NCI-H524 treated with DMSO at 0.1 percent for 48 hours (cell line): ENCODE measurements around the gene CLEC4M.
"Not testable (repeated sequence)": the region's sequence is repeated elsewhere in the genome, so short reads cannot be mapped to it uniquely, and the experiment has no call there.

ENCODE experiments used
- DNase-seq: peaks from one replicate; lab custom pipeline; 2025; lab: John Stamatoyannopoulos, UW

CLEC4M gene

DNA sequence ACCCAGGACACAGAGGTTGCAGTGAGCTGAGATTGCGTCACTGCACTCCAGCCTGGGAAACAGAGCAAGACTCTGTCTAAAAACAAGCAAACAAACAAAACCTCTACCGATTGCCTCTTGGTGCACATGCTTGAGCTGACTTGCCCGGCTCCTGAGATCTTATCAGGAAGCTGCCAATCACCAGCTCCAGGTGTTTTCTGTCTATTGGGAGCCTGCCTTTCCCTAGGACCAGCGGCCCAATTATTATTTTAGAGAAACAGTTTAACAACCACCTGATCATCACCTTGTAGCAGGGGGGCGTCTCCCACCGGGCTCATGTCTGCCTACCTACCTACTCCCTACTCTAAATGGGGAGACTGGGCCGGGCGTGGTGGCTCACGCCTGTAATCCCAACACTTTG lies 10.8 kb downstream of the CLEC4M start:
- no peak for DNase-seq

DNA sequence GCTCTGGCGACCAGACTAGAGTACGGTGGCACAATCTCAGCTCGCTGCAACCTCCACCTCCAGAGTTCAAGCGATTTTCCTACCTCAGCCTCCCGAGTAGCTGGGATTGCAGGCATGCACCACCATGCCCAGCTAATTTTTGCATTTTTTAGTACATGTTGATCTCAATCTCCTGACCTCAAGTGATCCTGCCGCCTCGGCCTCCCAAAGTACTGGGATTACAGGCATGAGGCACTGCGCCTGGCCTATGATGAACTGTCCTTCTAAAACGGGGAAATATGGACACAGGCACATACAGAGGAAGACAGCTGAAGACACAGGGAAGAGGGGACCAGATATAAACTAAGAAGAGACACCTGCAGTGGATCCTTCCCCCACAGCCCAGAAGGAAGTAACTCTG lies 12.7 kb downstream of the CLEC4M start:
- DNase-seq, result no peak

DNA sequence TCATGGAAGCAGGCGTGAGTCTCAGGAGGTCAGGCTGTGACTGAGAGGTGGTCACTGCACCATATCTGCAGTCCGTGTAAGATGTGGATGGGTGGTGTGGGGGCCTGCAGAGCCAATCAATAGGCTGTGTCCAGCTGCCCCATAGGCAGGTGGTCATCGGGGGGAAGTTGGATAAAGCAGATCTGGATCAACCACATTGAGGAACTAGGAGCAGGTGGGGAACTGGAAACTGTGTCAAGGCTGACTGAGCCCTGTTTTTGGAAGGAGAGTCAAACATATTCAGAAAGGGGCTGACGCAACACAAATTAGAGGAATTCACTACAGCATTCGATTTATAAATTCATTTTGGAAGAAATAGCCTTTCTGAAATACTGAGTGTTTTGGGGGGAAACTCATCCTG lies 15.0 kb downstream of the CLEC4M start:
- no peak for DNase-seq

DNA sequence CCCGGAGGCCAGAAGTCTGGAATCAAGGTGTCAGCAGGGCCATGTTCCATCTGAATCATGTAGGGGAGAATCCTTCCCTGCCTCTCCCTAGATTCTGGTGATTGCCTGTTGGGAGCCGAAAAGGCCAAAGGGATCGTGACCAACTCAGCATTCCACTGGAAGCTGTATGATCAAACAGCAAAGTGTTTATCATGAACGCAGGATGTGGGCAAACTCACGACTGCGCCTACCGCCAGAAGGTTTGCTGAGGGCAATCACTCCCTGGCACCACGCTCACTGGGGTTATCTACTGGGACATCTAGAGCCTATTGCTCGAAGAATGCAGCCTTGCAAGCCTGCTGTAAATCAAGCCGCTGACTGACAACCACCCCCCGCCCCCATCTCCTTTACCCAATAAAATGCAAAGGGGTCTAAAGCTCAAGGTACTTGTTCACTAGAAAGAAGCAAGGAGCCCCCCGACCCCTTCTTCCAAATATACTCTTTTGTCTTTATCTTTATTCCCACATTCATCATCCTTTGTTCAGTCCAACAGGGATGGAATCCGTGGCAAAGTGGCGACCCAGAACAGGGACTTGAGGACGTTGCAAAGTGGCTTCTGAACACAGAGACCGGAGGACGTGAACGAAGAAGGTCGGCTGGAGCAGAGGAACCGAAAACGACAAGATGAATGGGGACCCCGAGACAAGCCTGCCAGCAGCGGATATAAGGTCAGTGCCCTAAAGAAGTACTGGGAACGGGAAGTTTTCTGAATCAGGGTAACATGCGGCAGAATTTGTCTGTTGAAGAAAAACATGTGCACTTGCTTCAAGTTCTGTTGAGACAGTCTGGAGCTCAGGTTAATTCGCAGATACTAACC lies 16.8 kb downstream of the CLEC4M start:
- DNase-seq, result no peak

DNA sequence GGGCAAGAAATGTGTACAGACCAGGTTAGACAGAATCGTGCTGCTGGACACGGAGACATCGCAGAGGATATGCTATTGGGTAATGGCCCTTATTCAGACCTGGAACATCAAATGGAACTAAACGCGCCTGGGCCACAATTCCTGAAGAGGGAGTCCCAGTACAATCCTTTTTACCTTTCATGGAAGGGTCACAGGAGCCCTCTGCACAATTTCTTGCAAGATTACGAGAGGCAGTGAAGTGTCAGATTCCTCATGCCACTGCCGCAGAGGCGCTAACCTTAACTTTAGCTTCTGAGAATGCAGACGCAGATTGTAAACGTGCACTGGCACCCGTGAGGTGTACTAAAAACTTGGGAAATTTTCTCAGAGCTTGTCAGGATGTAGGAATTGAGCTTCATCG lies 18.1 kb downstream of the CLEC4M start:
- no peak for DNase-seq

DNA sequence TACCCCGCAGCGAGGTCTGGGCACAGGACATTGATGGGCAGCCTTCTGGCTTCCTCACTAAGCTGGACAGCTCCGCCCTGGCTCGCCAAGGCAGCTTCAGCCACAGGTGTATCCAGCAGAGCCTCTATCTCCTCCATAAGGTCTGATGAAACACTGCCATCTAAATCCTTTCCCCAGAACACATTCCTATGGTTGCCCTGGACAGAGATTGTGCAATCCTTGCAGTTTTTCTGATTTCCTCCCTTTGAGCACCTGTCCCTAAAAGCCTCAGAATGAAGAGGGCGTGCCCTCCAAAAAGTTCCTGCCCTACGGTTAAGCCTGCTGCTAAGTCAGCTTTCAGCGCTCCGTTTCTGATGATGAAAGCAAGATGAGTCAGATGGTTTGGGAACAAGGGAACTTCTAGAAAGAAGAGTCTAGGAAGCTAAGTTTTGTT lies 21.0 kb downstream of the CLEC4M start:
- DNase-seq, result no peak

DNA sequence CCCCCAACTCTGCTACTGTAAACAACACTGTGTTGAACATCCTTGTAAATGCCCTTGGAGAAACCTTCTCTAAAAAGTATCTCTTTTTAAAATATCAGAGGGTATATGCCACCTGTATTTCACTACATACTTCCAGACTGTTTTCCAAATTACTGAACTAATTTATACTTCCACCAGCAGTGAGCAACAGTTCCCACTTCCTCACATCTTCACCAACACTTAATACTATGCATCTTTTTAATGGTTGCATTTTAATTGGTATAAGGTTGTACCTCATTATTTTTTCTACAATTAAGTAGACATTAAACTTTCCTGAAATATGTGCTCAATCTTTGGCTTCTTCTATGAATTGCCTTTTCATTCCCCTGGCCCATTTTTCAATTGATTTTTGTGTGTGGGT lies 21.8 kb downstream of the CLEC4M start:
- DNase-seq, result no peak

DNA sequence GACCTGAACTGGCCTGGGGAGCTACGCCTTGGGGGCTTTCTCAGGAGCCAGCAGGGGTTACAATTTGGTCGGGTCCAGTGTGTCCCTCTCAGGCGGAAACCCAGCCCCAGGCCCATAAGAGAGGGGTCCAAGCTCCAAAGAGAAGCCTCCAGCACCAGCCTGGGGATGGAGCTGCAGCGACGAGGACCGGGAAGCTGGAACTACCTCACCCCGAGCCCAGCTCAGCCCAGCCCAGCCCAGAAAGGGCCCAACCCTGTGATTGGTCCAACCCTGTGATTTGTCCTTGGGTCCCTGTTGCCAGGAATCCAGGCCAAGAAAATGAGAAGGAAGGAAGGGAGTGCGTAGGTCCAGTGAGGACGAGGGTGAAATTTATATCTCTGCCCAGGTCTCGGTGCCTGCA lies 24.1 kb downstream of the CLEC4M start:
- no peak for DNase-seq

DNA sequence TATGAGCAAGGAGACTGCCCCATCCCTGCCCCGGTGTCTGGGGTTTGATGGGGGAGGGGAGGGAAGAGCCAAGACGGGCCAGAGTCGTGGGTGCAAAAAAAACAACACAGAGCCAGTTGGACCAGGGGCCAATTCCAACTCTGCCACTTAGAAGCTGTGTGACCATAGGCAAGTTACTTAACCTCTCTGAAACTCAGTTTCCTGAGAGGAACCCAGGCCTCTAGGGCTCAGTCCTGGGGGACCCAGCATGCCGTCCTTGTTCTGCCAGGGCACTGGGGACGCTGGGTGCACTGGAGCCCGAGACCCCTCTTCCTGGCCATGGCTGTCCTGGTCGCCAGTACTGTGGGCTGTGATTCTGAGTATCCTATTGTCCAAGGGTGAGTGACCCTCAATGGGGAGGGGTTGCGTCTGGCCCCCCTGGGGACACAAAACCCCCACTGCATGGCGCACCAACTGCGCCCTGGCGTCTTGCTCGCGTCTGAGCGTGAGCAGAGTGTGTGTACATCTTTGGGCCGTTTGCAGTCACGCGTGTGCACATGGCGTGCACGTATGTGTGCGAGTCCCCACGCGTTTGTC lies 24.6 kb downstream of the CLEC4M start:
- DNase-seq, result no peak

DNA sequence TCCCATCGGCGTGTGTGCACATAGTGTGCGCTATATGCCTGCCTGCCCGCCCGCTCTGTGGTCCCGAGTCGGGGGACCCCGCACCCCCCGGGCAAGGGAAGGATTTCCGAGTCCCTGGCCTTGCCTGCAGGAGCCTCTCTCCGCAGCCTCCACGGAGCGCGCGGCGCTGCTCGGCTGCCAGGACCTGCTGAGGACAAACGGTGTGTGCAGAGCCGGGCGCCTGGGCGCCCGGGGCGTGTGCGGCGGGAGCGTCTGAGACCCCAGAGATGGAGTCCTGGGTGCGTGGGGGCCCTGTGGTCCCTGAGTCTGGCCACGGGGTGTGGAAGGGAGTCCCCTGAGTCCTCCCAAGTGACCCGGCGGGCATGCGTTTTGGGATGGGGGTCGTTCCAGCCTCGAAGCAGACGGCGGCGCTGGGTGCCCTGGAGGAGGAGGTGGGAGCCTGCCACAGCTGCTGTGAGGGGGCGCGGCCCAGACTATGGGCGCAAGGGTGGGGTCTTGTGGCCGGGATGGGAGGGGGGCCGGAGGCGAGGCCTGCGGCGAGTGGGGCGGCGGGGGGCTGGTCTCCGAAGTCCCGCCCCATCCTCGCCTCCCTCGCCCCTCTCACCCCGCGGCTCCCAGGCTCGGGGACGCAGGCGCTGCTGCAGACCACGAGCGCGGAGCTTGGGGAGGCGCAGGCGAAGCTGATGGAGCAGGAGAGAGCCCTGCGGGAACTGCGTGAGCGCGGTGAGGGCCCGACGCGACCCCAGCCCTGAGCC lies 25.3 kb downstream of the CLEC4M start:
- DNase-seq, result no peak

DNA sequence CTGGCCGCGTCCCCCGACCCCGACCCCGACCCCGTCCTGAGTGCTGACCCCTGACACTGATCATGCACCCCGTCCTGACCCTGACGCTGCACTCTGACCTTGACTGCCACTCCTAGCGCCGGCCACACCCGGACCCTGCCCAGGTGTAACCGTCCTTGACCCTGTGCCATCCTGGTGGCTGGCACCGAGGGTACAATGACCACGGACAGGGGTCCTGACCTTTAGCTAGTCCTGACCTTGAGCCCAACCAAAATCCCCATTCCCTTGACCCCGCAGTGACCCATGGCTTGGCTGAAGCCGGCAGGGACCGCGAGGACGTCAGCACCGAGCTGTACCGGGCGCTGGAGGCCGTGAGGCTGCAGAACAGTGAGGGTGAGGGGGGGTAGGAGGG lies 25.9 kb downstream of the CLEC4M start:
- DNase-seq, result no peak

DNA sequence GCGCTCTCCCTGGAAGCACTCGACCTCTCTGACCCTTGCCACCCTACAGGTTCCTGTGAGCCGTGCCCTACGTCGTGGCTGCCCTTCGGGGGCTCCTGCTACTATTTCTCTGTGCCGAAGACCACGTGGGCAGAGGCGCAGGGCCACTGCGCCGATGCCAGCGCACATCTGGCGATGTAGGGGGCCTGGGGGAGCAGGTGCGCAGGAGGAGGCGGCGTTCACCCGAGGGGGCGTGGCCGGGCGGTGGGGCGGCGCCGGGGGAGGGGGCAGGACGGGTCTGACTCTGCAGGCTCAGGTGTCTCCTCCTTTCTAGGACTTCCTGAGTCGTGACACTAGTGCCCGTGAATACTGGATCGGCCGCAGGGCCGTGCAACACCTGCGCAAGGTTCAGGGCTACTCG lies 26.4 kb downstream of the CLEC4M start:
- DNase-seq, result no peak

DNA sequence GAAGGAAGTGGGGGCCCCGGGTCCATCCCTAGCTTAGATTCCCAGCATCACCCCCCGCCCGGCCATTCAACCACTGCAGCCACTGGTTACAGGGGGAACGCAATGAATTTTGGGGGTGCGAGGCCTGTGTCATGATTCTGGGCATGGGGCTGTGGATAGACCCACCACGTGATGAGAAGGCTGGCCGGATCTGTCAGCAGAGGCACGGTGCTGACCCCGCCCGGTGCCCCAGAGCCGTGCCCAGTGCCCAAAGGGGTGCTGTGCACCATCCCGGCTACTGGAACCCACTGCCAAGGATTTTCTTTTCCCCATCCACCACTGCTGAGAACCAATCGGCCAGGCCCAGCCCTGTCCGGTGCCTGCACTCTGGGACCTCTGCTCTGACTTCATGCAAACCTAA lies 27.4 kb downstream of the CLEC4M start:
- DNase-seq, result no peak

DNA sequence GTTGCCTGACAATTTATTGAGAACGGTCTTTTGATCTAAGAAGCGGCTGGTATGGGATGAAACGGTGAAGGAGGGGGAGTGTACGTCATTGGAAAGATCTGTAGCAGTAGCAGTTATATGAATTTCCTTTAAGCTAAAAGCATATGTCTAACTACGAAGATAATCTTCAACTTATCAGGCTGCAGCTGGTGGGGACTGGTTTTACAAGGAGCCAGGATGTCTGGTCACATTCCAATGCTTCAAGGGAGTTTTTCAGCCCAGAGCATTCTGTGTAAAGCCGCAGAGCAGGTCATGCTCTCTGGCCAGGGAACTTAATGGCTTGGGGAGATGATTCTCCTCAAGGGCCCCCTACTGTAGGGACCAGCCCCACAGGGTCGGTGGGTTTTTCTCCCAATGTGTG lies 29.2 kb downstream of the CLEC4M start:
- no peak for DNase-seq

DNA sequence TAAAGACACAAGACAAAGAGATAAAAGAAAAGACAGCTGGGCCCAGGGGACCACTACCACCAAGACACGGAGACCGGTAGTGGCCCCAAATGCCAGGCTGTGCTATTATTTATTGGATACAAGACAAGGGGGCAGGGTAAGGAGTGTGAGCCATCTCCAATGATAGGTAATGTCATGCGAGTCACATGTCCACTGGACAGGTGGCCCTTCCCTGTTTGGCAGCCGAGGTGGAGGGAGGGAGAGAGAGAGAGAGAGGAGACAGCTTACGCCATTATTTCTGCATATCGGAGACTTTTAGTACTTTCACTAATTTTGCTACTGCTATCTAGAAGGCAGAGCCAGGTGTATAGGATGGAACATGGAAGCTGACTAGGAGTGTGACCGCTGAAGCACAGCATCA lies 29.7 kb downstream of the CLEC4M start:
- DNase-seq, result not testable (repeated sequence)

DNA sequence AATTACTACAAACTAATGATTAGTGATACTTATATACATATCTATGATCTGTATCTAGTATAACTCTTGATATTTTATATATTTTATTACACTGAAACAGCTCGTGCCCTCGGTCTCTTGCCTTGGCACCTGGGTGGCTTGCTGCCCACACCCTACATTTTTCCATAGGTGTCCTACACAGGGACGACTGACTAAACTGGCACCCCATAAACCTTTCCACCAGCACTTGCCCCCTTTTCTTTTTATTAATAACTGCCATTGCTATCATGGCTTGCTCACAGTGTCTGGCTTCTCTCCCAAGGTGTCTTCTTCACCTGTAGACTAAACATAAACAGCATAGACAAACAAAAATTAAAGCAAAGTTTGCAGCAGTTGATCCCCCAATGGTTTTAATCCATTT lies 30.4 kb downstream of the CLEC4M start:
- DNase-seq, result no peak

DNA sequence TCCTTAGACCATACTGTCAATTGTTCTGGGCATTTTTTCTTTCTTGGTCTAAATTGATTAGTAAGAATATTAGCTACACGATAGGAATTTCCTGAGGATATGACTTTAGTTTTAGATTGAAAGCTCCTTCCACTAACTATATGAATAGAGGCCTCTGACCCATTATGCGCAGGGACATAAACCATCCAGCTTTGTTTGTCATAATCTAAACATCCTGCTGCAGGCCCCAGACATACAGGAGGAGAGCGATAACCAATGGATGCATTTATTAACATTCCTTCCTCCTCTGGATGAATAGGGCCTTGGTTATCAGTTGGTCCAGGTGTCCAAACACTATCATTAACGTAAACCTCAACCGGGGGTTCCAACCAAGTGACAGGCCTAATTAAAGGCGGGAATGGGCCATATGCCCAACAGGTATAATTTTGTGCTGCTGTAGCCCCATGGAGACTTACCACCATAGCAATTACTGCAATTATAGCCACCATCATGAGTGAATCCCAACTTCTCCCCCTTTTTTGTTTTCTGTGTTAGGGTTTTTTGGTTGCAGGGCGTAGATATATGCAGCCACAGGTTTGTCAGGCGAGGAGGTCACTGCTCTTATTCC lies 32.6 kb downstream of the CLEC4M start:
- DNase-seq, result no peak

DNA sequence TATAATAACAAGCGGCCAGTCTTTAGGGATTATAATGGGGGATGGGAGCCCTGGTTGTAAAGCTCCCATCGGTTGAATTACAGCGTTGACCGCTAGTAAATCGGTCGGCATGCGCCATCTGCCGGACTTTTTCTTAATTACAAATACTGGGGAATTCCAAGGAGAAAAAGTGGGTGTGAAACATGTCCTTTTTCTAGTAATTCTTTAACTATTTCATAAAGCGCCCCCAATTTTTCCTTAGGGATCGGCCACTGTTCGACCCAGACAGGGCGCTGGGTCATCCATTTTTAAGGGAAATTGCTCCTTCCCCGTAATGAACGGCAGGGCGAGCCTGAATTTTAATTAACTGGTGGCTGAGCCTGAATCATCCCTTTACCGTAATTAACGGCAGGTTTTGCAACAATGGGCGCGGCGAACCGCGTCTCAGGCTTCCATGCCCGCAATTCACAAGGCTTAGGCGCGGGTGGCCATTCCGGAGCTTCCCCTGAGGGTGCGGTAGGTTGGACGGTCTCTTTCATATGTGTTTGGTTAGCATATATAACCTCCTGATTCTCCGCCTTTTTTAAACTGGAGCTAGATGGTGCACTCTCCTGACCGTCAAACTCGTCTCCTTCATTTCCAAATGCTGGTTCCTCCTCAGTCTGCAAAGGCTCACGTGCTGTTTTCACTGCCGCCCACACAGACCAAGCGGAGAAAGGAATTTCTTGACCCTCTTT lies 36.8 kb downstream of the CLEC4M start:
- DNase-seq, result no peak

DNA sequence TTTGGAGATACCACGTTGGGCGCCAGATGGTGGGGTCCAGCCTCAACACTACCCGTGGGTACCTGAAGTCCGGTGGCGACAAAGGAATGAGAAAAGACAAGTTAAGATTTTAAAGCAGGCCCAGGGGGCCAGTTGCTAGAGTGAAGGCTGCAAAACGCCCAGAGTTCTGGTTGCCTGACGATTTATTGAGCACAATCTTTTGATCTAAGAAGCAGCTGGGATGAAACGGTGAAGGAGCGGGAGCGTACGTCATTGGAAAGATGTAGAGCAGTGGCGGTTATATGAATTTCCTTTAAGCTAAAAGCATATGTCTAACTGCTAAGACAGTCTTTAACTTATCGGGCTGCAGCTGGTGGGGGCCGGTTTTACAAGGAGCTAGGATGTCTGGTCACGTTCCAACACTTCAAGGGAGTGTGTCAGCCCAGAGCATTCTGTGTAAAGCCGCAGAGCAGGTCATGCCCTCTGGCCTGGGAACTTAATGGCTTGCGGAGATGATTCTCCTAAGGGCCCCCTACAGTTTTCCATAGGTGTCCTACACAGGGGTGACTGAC lies 38.1 kb downstream of the CLEC4M start:
- DNase-seq, result no peak

DNA sequence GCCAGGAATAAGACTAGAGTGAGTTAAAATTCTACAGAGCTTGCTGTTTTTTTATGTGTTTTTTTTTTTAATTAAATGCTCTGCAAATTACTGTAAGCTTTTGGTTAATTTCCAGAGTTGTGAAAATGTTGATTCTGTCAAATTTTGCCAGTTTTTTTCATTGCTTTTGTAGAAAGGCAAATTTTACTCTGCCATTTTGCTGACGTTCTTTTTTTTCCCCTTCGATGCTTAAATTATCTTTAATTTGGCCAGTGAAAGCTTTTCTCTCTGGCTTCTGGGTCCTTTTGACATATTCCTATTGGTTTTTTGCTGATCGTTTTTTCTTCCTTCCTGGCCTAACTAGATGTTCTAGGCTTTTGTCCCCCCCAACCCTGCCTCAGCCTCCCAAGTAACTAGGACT lies 43.2 kb downstream of the CLEC4M start:
- no peak for DNase-seq

DNA sequence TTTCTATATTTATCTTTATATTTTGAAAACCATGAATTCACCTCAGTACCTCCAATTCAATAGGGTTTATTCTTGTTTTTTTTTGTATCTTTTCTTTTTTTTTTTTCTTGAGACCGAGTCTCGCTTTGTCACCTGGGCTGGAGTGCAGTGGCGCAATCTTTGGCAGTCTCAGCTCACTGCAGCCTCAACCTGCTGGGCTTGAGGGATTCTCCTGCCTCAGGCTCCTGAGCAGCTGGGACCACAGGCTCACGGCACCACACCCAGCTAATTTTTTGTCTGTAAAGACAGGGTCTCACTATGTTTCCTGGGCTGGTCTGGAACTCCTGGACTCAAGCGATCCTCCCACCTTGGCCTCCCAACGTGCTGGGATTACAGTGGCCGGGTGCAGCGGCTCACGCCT lies 43.8 kb downstream of the CLEC4M start:
- no peak for DNase-seq

DNA sequence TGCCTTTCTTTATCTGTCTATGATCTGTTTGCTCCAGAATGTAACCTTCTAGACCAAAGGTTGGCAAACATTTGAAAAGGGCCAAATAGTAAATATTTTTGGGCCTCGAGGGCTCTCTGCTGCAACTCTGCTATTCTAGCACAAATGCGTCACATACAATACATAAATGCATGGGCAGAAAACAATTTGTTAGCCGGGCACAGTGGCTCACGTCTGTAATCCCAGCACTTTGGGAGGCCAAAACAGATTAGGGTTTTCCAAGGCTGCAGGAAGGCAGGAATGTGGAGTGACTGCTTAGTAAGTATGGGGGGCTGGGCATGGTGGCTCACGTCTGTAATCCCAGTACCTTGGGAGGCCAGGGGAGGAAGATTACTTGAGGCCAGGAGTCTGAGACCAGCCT lies 45.1 kb downstream of the CLEC4M start:
- no peak for DNase-seq
